Measurements from ENCODE around the gene TAF1C.
A peak's percentile ranks its signal among the peaks of the same experiment; 100 is the strongest.
"Not testable (repeated sequence)": the region's sequence is repeated elsewhere in the genome, so short reads cannot be mapped to it uniquely, and the experiment has no call there.

TAF1C gene

DNA sequence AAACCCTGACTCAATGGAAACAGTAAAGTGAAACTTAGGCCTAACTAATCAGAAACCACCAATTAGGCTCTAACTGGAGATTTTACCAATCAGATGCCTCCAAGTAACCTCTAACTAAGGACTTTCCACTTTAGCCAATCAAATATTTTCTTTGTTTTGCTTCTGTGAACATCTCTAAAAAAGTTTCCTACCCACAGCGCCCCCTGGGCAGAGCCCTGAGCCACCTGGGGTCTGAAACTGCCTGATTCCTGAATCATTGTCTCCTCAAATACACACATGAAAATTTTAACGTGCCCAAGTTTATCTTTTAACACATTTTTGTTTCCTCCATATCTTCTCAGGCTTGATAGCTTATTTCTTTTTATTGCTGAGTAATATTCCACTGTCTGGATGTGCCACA is 23.1 kb upstream of the TAF1C start:
- DNase-seq: peak; percentile 19

- DNase-seq: no peak
Observed at GRCh38 chr16:84207879-84208278, 21.0 kb upstream of the TAF1C start.

DNA sequence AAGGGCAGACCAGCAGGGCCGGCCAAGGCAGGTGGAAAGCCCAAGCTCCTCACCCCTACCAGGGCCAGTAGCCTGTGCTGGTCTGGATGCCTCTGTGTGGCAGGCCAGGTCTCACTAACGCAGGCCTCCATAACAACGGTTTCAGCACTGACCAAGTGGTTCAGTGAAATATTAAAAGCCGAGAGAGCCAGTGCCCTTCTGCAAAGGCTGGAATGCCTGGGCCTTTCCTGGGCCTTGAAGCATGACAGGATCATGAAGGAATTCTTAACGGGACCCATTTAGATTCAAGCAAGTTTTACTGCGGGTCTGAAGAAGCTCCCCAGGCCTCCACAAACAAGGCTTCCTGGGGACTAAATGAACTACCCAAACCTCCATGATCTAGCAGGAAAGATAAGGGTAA is 20.4 kb upstream of the TAF1C start:
- DNase-seq: no peak

GRCh38 chr16:84205976-84206691 is 19.3 kb upstream of the TAF1C start:
- no peak for DNase-seq

- DNase-seq: not testable (repeated sequence)
Observed at GRCh38 chr16:84205123-84205522, 18.3 kb upstream of the TAF1C start.

DNA sequence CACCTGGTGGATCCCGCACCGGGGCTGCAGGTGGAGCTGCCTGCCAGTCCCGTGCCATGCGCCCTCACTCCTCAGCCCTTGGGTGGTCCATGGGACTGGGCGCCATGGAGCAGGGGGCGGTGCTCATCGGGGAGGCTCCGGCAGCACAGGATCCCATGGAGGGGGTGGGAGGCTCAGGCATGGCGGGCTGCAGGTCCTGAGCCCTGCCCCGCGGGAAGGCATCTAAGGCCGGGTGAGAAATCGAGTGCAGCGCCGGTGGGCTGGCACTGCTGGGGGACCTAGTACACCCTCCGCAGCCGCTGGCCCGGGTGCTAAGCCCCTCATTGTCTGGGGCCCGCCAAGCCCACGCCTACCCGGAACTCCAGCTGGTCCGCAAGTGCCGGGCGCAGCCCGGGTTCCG is 17.7 kb upstream of the TAF1C start:
- DNase-seq: not testable (repeated sequence)

DNA sequence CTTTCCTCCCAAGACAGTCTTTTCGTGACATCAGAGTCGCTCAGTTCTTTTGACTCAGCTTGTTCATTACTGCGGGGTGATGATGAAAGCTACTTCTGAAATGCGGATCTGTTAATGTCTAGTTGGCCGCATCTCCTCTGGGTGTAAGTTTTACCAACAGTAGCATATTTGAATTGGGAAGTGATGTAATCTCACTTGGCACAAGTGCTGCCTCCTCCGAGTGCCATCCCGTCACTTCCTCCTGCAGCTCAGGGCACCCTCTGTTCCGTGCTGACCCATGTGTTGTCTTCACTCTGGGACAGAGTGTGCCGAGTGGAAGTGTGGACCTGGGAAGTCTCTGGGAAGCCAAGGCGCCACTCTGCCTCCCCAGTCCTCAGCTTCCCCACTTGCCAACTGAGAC is 13.0 kb upstream of the TAF1C start:
- peak; percentile 29 for DNase-seq

- no peak for DNase-seq
Observed at GRCh38 chr16:84199097-84199496, 12.2 kb upstream of the TAF1C start.

DNA sequence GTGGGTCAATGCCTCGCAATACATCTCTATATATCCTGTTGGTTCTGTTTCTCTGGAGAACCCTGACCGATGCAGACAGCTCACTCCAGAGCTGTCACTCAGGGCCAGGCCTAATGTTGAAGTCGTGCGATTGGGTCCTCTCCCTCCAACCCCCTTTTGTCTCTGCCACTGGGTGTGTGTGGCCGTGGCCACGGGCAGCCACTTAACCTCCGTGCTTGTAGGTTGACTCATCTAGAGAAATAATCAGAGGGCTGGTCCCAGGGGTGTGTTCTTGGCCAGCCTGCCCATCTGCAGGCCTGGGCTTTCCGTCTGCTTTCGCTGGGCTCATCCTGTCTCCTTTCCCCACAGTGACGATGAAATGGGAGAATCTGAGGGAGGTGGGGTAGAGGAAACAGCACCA is 11.5 kb upstream of the TAF1C start:
- DNase-seq: no peak

DNA sequence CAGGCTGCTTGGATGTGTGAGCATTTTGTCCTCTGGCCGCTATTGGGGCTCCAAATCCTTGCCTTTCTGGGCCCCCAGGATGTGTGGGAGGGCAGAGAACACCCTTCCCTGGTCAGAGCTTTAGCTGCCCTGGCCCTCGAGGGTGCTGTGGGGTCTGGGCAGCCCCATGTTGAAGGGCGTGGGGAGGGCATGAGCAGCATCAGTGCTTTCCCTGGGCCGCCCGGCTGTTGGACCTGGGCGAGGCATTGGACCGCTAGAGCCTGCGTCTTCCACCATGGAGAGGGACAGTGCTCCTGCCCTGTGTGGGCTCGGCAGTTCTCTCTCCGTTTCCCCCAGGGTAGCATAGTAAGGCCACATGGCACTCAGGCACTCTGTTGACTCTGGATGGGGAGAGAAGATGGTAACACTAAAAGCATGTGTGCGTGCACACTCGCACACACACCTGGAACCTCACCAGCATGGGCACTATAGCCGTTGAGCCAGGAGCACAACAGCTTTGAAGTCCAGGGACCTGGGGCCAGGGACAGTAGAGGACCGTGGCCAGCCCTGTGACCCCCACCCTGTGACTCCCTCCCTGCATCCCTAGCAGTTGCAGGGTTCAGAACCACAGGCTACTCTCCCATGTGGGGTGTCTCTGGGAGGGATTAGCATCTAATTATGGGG is 10.7 kb upstream of the TAF1C start:
- no peak for DNase-seq

DNA sequence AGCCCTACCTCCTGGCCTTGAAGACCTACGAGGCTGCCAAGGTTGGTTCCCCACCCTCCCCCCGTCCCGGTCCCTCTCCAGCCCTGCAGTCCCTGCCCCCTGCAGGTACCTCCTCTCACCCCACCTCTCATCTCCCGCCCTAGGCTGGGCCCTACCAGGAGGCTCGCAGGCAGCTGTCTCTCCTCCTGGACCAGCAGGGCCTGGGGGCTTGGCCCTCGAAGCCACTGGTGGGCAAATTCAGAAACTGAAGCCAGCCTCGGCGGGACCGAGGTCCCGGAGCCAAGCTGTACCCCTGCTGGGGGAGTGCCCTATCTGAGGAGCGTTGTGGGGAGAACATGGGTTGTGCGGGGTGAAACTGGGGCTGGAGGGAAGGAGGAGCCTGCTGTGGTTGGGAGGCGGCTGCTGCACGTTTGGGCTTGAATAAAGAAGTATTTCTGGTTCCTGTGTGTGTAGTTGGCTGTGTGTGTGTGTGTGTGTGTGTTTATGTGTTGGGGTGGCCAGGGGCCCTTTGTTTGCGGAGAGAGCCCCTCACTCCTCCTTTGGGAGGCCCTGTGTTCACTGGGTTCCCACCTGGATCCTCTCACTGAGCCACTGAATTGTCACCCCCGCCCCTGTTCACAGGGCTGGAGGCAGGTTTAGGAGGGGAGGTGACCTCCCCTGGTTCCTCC is 10.0 kb upstream of the TAF1C start:
- DNase-seq: no peak

DNA sequence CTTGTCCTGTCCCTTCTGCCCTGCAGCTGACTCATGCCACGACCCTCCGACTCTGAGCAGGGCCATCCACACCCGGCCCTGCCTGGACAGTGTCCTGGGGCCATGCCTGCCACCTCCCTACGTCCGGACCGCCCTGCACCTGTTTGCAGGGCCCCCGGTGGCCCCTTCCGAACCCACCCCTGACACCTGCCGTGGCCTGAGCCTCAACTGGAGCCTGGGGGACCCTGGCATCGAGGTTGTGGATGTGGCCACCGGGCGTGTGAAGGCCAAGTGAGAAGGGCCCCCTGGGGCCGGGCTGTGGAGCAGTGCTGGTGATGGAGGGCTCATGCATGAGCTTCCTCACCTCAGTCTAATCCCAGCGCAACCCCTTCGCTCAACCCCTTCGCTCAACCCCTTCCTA is 9.2 kb upstream of the TAF1C start:
- DNase-seq: no peak

GRCh38 chr16:84195201-84196093 is 8.6 kb upstream of the TAF1C start:
- no peak for DNase-seq

DNA sequence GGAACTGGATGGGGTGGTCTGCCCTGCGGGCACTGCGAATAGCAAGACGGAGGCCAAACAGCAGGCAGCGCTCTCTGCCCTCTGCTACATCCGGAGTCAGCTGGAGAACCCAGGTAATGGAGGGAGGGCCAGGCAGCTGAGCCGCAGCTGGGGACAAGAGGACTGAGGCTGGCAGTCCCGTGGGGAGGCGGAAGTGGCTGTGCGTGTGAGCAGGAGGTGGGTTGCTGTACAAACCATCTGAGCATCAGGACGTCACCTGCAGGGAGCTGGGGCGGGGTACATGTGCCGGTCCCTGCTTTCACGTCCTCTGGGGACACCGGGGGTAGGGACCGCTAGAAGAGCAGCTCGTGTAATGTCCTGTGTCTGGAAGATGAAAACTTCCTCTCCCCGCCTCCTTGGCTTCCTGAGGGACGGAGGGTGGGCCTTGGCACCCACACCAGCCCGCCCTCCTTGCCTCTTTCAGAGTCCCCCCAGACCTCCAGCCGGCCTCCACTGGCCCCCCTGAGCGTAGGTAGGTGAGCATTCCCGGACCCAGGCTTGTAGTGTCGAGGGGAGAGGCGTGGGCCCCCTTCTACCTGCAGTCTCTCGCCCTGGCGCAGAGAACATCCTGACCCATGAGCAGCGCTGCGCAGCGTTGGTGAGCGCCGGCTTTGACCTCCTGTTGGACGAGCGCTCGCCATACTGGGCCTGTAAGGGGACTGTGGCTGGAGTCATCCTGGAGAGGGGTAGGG is 7.8 kb upstream of the TAF1C start:
- DNase-seq: peak; percentile 34

DNA sequence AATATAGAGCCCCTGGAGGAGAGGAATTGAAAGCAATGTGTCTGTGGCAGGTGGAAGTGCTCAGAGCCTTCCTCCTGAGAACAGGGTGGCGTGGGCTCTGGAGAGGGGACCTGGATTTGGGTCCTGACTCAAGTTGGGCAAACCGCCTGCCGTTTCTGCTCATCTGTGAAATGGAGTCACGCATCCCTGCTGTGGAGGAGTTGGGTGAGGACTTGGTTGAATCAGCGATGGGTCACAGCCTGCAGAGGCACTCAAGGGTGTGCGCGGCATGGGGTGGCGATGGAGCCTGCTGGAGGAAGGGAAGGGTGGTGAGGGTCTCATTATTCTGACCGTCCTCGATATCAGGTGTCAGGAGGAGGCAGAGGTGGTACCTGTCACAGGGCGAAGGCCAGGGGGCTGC is 7.2 kb upstream of the TAF1C start:
- no peak for DNase-seq

GRCh38 chr16:84193480-84193879 is 6.6 kb upstream of the TAF1C start:
- no peak for DNase-seq

DNA sequence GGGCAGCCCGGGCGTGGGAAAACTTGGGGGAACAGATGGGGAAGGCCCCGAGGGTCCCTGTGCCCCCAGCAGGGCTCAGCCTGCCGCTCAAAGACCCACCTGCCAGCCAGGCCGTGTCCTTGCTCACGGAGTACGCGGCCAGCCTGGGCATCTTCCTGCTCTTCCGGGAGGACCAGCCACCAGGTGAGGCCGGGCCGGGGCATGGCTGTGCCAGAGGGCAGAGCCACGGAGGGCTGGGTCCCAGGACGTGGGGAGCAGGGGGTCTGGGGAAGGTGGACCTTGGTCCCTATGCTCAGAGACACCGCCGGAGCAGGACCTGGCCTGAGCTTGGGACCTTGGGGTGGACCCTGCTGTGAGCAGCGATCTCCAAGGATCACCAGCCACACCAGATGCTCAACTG is 4.6 kb upstream of the TAF1C start:
- no peak for DNase-seq

DNA sequence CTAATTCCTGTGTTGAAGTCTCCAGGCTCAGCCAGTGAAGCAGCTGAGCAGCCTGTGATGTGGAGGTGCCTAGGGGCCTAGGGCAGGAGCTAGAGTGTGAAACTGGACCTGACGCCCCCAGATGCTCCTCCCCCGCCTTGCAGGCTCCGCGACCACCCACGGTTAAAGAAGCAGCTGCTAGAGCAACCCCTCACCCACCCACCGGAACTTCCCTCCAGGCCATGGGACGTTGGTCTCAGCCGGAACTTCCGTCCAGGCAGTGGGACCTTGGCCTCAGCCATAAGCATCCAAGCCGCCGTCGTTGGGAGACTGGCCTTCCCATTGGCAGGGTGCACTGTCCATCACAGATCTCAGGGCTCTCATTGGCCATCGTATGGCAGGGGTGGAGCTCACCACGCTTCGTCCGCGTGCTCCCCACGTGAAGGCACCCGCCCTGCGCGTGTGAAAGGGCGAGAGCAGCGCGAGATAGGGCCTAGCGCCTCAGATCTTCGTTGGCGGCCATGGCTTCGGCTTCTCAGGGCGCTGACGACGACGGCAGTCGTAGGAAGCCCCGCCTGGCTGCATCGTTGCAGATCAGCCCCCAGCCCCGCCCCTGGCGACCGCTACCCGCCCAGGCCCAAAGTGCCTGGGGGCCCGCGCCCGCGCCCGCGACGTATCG is 4.0 kb upstream of the TAF1C start, which contains the start of gene ADAD2:
TSS of gene ADAD2 (plus strand) at position 427 of the 658 bp plus-strand sequence. CDS start at position 501, 74 bp downstream.
- DNase-seq: no peak

GRCh38 chr16:84184775-84185174 is 2.1 kb downstream of the TAF1C start:
- DNase-seq: no peak

- DNase-seq: no peak
Observed at GRCh38 chr16:84183911-84184591, 2.8 kb downstream of the TAF1C start.

GRCh38 chr16:84183572-84183875 is 3.3 kb downstream of the TAF1C start:
- DNase-seq: no peak

Data from hematopoietic multipotent progenitor cell treated with erythropoietin and hydrocortisone succinate and interleukin-3 and kit ligand, for 4 days (in vitro differentiated cells).